Activated CD8-positive, alpha-beta memory T cell treated with anti-CD3 and anti-CD28 coated beads for 1 hour (primary cell): ENCODE results near the gene PGC.

Experiments
- DNase-seq, 2 donors: peaks; one replicate each; pipeline ENCODE4 v3.0.0-alpha.2; 2020; ENCODE audit warnings: low read depth in 1 of 2; ENCODE audit errors: extremely low read depth in 1 of 2

Gene PGC

GRCh38 chr6:41732591-41733359, 14.4 kb downstream of the PGC start:
- peak in 1 of 2 donors; percentile 37 for DNase-seq

GRCh38 chr6:41732149-41732548, 15.0 kb downstream of the PGC start:
- no peak for DNase-seq

GRCh38 chr6:41731561-41732086, 15.6 kb downstream of the PGC start:
- no peak for DNase-seq

- DNase-seq: no peak
Observed at GRCh38 chr6:41730531-41731436, 16.4 kb downstream of the PGC start.

- DNase-seq: no peak
Observed at GRCh38 chr6:41729624-41730023, 17.6 kb downstream of the PGC start.

GRCh38 chr6:41728954-41729353, 18.2 kb downstream of the PGC start:
- DNase-seq: no peak

- DNase-seq: no peak
Observed at GRCh38 chr6:41728073-41728936, 18.9 kb downstream of the PGC start.

- DNase-seq: no peak
Observed at GRCh38 chr6:41727705-41728072, 19.5 kb downstream of the PGC start.

GRCh38 chr6:41726876-41727275, 20.3 kb downstream of the PGC start:
- DNase-seq: no peak

GRCh38 chr6:41724586-41725501, 22.4 kb downstream of the PGC start:
- DNase-seq: no peak

GRCh38 chr6:41724228-41724580, 23.0 kb downstream of the PGC start:
- DNase-seq: no peak

- DNase-seq: no peak
Observed at GRCh38 chr6:41723530-41724227, 23.5 kb downstream of the PGC start.

GRCh38 chr6:41722969-41723529, 24.1 kb downstream of the PGC start:
- no peak for DNase-seq

GRCh38 chr6:41721414-41721813, 25.8 kb downstream of the PGC start:
- no peak for DNase-seq

- DNase-seq: no peak
Observed at GRCh38 chr6:41720783-41721182, 26.4 kb downstream of the PGC start.

GRCh38 chr6:41720262-41720620, 27.0 kb downstream of the PGC start:
- DNase-seq: no peak

- no peak for DNase-seq
Observed at GRCh38 chr6:41719436-41720261, 27.5 kb downstream of the PGC start.

GRCh38 chr6:41718828-41719227, 28.4 kb downstream of the PGC start:
- DNase-seq: no peak
